HepG2 (cell line): ENCODE data around the gene LRRC25.

Experiments
- CREB1 ChIP-seq, 2 experiments: fragments of 450-650 bp in 1 of 2; IDR thresholded peaks; 2 replicates each; pipeline ENCODE4 v1.6.1; 2016 to 2017; ENCODE audit warnings: control low read depth in 1 of 2, mild to moderate bottlenecking in 1 of 2, missing compliant biosample characterization in 1 of 2, missing genetic modification characterization in 1 of 2
- ELF3 ChIP-seq: IDR thresholded peaks from 2 replicates; pipeline ENCODE4 v1.6.1; 2016; ENCODE audit warnings: missing genetic modification reagents, missing compliant biosample characterization
- SMARCC2 ChIP-seq: fragments of 450-650 bp; IDR thresholded peaks from 2 replicates; pipeline ENCODE4 v1.6.1; 2017; ENCODE audit warnings: antibody characterized with exemption, mild to moderate bottlenecking
- TCF7 ChIP-seq: sonication (generic); IDR thresholded peaks from 2 replicates; pipeline ENCODE4 v1.6.1; 2016; ENCODE audit warnings: antibody characterized with exemption, low read depth
- ZNF713 ChIP-seq: sonication (generic); formaldehyde crosslinking; IDR thresholded peaks from 2 replicates; pipeline ENCODE4 v1.4.0; 2020; ENCODE audit warnings: mild to moderate bottlenecking, missing genetic modification reagents
- ZSCAN20 ChIP-seq: sonication (generic); formaldehyde crosslinking; IDR thresholded peaks from 2 replicates; pipeline ENCODE4 v1.4.0; 2020; ENCODE audit warnings: missing genetic modification reagents, mild to moderate bottlenecking, borderline replicate concordance
- TF ChIP-seq, protein P1 (sequence below): sonication (generic); formaldehyde crosslinking; IDR thresholded peaks from 2 replicates; pipeline ENCODE4 v1.5.0; 2020; ENCODE audit warnings: mild to moderate bottlenecking, missing genetic modification reagents, moderate library complexity
- TF ChIP-seq, protein P2 (sequence below): sonication (generic); formaldehyde crosslinking; IDR thresholded peaks from 2 replicates; pipeline ENCODE4 v1.4.0; 2020; ENCODE audit warnings: missing genetic modification reagents

DNA sequence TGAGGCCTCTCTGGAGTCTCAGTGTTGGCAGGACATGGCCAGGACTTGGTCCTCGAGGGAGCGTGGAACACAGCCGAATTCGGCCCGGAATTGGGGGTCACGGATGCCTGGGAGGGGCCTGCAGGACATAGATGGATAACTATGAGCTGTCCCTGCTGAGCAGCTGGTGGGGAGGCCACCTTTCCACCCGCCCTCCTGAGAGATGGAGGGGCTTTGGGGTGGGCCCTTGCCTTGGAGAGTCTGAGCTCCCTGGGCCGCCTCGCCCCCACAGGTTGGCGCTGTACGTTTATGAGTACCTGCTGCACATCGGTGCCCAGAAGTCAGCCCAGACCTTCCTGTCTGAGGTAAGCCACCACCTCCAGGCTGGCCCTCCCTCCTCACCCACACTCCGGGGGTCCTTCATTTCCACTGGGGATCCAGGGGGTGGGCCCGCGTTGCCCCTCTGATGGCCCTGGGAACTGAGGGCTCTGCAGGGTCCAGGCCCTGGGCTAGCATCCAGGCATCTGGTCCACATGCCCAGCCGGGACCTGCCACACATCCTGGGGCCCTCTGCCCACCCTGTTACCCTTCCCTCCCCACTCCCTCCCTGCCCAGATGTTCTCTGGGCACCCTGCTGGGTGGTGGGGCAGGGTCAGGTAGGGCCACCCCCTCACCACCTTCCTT, 29.8 kb upstream of the LRRC25 start:
- TF ChIP-seq ZSCAN20 (CRISPR knock-in tag) (no peak), ELF3 (CRISPR knock-in tag) (no peak), CREB1 (IDR thresholded peaks at IDR 0.05) (no peak), CREB1 (CRISPR knock-in tag; IDR thresholded peaks at IDR 0.05) (no peak), SMARCC2 (no peak), TCF7 (no peak), ZNF713 (CRISPR knock-in tag) (no peak)
- TF ChIP-seq, protein P1, sequence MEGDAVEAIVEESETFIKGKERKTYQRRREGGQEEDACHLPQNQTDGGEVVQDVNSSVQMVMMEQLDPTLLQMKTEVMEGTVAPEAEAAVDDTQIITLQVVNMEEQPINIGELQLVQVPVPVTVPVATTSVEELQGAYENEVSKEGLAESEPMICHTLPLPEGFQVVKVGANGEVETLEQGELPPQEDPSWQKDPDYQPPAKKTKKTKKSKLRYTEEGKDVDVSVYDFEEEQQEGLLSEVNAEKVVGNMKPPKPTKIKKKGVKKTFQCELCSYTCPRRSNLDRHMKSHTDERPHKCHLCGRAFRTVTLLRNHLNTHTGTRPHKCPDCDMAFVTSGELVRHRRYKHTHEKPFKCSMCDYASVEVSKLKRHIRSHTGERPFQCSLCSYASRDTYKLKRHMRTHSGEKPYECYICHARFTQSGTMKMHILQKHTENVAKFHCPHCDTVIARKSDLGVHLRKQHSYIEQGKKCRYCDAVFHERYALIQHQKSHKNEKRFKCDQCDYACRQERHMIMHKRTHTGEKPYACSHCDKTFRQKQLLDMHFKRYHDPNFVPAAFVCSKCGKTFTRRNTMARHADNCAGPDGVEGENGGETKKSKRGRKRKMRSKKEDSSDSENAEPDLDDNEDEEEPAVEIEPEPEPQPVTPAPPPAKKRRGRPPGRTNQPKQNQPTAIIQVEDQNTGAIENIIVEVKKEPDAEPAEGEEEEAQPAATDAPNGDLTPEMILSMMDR (CRISPR knock-in tag), result no peak
- TF ChIP-seq, protein P2, sequence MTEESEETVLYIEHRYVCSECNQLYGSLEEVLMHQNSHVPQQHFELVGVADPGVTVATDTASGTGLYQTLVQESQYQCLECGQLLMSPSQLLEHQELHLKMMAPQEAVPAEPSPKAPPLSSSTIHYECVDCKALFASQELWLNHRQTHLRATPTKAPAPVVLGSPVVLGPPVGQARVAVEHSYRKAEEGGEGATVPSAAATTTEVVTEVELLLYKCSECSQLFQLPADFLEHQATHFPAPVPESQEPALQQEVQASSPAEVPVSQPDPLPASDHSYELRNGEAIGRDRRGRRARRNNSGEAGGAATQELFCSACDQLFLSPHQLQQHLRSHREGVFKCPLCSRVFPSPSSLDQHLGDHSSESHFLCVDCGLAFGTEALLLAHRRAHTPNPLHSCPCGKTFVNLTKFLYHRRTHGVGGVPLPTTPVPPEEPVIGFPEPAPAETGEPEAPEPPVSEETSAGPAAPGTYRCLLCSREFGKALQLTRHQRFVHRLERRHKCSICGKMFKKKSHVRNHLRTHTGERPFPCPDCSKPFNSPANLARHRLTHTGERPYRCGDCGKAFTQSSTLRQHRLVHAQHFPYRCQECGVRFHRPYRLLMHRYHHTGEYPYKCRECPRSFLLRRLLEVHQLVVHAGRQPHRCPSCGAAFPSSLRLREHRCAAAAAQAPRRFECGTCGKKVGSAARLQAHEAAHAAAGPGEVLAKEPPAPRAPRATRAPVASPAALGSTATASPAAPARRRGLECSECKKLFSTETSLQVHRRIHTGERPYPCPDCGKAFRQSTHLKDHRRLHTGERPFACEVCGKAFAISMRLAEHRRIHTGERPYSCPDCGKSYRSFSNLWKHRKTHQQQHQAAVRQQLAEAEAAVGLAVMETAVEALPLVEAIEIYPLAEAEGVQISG (CRISPR knock-in tag), result no peak
